Body of pancreas (tissue), 4 donors: ENCODE measurements around the gene TMEM97.

Experiments used
- CTCF ChIP-seq, 7 experiments: fragments of 450-650 bp in 4 of 7; fragments of 200-600 bp in 3 of 7; sonication (generic) in 3 of 7; IDR thresholded peaks; one replicate each; pipeline ENCODE4 v1.5.1; 2016 to 2019; ENCODE audit warnings: antibody characterized with exemption in 7 of 7
- POLR2A ChIP-seq, 3 donors: fragments of 450-650 bp; IDR thresholded peaks; one replicate each; pipeline ENCODE4 v1.6.1; 2016; ENCODE audit warnings: antibody characterized with exemption in 3 of 3, mild to moderate bottlenecking in 2 of 3

DNA sequence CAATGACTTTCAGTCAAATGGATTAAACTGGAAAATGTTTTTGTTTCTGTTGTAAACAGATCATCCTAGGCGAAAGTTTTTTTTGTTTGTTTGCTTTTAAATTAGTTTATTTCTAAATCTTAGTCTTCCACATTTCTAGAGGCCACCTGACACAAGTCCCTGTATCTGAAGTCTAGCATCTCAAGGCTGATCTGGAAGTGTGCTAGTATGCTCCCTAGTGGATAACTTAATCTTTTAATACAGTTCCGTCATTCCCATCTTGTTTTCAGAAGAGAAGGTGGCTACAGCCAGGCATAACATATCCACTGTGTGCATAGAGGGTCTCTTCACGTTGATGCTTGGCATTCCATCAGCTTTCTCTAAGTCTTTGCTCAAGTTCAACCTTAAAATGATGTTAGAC lies 8.7 kb downstream of the TMEM97 start:
- TF ChIP-seq CTCF (IDR thresholded peaks at IDR 0.05) (peak in 1 of 7 experiments; percentile 9), POLR2A (IDR thresholded peaks at IDR 0.05) (no peak)
